Activated CD4-positive, alpha-beta T cell treated with anti-CD3 and anti-CD28 coated beads, Interleukin-10, Interleukin-2, amounts not matched to agents 100 ng/mL and 50 ng/mL, durations not matched to agents 16 hours and 8 hours (primary cell): Measurements from ENCODE around the gene ANKRD12.
"Not testable (repeated sequence)": the region's sequence is repeated elsewhere in the genome, so short reads cannot be mapped to it uniquely, and the experiment has no call there.

ENCODE experiments used
- DNase-seq: peaks from one replicate; pipeline ENCODE4 v3.0.0-alpha.2; 2020

Gene ANKRD12

DNA sequence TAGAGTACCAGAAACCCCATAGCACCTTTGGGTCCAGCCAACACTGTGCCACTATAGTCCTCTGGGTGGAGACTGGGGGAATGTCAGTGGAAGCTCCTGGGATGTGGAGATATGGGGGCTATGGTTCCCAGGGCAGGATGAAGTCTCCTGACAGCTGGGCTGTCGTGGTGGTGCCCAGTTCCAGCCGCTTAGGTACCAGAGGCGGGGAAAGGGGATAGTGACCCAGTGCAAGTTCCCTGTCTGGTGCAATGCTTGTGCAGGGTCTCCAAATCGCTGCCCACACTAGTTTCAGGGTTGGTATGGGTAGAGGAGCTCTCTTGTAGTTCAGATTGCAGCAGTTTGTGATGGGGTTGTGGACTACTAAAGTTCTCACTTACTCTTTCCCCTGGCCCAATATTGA, 97.9 kb downstream of the ANKRD12 start:
- no peak for DNase-seq

DNA sequence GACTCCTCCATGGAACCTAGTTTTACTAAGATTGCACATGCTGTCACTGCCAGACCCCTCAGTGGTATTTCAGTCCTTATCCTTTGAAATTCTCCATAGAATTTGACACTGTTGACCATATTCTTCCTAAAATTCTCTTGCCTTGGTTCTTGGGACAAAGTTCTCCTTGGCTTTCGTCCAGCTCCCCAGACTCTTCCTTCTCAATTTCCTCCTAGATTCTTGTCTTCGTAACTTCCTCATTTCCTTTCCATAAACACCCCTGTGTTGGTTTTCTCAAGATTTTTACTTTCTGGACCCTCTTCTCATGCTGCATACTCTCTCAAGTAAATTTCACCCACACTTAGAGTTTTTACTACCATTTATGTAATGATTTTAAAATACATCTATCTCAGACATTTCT, 101.4 kb downstream of the ANKRD12 start:
- DNase-seq = no peak

DNA sequence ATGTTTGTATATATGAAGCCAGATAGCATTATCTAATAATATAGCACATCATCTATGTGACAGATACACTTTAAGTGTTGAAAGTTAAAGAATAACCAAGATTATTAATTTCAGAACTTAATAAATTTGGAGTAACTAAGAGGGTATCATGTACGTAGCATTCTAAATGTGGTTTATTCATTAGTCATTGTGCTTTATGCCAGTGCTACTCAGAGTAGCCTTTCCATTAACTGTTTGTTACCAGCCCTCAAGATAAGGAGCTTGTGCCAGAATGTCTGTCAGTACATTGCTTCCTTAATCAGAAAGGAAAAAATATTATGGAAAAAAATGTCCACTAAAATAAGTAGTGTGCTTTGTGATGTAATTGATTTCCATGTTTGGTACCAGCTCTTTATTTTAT, 103.1 kb downstream of the ANKRD12 start:
- peak; percentile 22 for DNase-seq

DNA sequence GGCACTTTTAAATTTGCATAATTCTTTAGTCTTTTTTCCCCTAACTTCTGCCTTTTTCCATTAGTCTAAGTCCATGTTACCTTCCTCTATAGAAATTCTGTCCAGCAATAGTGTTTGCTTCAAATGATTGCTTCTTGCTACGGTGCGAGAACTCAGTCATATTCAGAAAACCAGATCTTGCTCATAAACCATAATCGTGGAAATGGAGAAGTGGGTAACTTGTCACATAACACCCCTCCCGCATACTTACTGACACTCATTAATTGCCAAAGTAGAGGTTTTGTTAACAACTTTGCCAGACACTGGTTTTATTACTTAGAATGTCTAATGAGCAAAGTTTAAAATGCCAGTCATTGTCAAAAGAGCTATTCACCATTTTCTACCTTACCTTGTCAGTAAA, 103.7 kb downstream of the ANKRD12 start:
- DNase-seq = peak; percentile 78

DNA sequence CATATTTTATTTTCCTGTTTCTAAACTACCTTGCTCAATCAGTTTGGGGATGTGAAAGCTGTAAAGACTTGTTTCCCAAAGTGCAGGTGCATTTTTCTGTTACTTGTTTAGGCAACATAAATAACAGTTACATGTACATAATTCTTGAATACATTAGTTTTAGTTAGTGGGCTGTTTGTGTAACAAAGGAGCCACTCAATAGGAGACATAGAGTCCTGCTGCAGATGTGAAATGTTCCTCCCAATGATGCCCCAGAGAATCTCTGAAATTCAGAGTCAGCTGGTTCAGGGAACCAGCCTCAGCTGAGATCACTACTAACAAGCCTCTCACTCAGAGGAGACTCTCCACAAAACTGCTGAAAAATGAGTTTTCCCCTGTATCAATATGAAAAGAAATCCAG, 106.4 kb downstream of the ANKRD12 start:
- no peak for DNase-seq

DNA sequence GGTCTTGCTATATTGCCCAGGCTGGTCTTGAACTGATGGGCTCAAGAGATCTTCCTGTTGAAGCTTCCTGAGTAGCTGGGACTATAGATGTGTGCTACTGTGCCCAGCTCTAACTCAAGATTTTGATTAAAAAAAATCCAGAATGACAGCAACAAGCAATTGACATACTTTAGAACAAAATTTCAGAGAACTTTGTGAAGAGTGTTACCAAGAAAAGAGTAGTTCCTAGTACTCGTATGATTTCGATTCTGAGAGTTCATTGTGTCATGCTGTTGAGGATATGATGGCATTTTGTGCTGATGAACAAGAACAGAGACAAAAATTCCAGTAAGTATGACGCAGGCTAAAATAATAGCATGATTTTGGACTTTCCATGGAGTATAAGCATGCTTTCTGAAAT, 107.8 kb downstream of the ANKRD12 start:
- DNase-seq = peak; percentile 52

DNA sequence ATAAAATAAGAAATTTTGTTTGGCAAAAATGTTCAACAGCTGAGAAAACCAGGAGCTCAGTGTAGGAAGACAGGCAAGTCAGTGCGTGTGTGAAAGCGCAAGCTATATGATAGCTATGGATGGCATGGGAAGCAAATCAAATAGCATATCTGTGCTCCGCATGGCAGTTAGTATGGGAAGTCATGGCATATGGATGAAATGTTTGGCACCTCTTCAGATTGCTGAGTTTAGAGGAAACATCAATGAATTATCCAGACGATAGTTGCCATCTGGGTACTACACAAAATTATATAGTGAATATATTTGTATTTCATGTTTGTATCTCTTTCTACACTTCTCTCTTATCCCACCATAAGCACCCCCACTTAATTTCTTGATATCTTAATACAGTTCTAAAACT, 112.1 kb downstream of the ANKRD12 start:
- DNase-seq = no peak

DNA sequence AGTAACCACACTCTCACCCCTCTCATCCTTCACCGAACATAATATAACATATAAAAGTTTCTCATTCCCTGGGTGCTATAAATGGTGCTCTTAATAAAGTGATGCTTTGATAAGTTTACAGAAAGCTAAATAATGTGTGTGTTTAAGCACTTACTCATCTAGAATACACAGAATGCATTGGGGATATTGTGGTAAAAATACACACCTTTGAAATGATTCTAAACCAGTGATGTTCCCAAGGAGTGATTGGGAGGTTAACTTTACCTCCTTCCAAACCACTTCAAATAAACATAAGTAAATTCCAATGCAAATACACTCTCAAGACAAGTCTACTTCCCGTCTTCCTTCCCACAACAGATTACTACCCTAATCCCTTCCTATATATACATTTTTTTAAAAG, 112.7 kb downstream of the ANKRD12 start:
- no peak for DNase-seq

DNA sequence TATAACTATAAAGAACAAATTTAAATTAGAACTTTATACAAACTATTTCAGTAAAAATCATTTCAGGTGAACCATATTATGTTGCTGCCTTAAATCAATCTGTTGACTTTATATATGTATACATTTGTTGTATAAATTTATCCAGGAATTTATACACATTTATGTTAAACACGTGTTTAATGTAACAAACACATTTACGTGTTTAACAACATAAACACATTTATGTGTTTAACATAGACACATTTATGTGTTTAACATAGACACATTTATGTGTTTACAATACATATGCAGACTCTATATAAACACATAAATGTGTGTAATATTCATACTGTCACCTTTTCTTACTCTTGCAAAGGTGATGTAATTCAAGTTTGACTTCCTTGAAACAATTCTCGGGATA, 122.6 kb downstream of the ANKRD12 start:
- DNase-seq = no peak

DNA sequence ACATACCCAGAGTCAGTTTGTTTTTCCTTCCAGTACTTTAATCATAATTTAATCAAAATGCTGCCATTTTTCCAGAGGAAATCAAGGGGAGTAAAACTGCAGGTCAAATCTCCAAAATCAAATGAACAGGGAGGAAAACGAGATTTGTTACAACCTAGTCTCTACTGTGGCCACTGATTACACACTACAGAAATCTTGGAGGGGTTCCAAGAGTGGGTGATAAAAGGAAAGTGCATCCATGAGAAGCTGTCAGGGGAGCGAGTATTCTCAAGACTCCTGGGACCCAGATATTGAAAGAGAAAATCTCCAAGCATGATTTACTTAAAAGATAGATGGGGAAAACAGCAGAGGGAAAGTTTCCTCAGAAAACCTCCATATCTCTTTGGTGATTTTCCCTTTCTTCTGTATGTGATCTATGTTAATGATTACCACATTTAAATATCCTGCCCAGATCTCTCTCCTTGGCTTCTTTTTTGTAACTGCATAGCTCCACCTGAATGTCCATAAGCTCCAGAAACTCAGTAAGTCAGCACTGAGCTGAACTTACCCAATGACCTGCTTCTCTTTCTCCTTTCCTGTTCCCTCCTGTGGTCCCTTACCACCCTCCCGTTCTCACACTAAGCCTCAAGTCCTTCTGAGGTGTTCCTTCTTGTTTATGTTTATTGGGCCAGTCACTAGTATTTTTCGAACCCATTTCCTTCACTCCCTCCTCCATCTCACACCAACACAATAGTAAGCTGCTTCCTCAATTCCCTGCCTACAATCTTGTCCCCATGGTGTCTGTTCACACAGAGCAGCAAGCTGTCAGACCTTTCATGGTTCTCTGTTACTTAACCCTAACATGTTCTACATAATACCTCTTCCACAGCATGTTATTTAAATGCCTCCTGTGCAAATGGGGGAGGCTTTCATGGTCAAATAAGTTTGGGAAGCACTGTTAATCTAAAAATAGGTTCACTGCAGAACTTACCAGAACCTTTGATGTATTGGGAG, 124.1 kb downstream of the ANKRD12 start:
- DNase-seq = no peak

DNA sequence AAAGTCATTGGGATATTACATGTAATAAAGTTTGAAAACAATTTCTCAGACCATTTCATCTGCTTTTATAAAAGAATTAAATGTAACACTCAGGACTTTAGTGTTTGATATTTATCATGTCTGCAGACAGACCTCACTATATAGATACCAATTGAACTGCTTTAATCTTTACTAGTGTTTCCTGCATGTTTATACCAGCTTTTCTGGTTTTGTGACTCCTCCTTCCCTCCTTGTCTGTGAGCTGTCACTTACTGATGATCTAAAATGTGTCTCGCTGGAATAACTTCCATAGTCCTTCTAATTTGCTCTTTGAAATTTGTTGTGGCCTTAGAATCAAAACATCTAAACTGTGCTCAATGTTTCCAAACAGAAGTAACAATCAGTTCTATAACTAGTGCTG, 126.7 kb downstream of the ANKRD12 start:
- no peak for DNase-seq

DNA sequence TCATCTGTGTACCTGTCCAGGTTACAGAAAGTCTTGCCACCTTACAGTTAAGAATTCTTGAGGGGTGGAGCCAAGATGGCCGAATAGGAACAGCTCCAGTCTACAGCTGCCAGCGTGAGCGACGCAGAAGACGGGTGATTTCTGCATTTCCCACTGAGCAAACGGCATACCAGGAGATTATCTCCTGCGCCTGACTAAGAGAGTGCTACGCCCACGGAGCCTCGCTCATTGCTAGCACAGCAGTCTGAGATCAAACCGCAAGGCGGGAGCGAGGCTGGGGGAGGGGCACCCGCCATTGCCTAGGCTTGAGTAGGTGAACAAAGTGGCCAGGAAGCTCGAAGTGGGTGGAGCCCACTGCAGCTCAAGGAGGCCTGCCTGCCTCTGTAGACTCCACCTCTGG, 128.2 kb downstream of the ANKRD12 start:
- DNase-seq = not testable (repeated sequence)

DNA sequence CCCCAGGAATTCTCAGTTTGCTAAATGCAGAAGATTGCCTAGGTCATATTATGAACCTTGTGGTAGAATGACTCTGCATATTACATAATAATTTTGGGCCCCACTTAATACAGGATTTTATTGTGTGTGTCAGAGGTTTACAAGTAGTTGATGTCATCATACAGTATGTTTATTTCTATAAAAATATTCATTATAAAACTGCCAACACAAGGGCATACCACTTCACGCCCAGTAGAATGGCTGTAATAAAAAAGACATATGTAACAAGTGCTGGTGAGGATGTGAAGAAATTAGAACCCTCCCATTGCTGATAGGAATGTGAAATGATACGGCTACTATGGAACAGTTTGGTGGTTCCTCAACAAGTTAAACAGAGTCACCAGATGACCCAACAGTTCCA, 136.6 kb downstream of the ANKRD12 start:
- no peak for DNase-seq

DNA sequence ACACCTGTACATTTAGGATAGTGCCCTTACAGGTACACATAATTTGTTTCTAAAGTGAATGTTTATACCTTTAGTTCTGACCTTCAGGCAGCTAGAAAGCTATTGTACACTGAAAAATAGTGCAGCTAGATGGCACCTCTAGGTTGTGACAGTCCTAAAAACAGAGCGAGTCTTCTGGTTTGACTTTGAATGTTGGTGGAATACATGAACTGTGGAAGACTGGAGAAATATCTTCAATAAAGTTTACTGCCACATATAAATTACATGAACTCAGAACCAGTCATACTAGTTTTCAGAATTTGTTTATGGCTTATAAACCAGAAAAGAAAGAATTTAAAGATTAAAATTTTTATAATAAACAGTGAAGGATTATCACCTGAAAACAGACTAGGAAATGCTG, 139.3 kb downstream of the ANKRD12 start:
- no peak for DNase-seq

DNA sequence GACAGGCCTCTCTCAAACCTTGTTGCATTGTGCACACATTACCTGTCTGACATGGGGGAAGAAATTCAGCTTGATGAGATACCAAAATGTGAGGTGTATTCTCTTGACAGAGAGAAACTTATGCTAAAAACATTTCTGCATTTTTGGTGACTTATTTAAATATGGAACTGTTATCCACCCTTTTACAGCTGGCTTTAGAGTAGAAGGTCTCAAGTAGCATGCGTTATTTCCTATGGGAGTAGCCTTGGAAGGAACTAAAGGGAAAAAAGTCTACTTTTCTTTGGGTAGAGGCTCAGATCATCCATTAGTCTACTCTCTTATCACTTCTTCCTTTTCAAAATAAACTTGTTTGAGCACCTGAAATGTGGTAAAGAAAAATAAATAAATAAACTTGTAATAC, 141.4 kb downstream of the ANKRD12 start:
- no peak for DNase-seq

DNA sequence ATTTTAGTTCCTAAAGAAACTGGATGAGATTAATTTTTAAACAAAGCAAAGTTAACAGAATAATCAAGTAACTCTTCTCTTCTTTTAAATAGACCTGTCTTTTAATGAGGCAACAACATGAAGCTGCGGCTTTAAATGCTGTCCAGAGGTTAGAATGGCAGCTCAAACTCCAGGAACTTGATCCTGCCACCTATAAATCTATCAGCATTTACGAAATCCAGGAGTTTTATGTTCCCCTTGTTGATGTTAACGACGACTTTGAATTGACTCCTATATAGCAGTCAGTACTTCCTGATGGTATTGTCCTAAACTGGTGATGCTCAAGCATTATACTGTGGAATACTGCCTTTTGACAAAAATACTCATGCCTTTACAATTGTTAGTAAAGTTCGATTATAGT, 144.3 kb downstream of the ANKRD12 start:
- no peak for DNase-seq

DNA sequence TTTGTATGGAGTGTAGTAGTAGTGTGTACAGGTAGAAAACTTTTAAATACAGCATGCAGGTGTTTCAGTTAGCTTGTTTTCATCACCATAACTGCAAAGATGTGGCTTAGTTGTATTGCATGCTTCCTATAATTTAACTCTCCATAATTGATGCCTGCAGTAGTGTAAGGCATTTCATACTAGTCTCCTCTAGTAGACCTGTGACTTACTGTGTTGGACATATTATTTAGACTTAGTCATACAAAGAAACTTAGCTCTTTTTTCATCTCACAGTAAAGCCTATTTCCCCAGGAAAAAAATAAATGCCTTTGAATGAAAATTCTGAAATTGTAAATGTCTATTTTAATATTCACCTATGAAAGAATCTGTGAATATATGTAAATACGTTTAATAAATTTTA, 145.2 kb downstream of the ANKRD12 start:
- no peak for DNase-seq

DNA sequence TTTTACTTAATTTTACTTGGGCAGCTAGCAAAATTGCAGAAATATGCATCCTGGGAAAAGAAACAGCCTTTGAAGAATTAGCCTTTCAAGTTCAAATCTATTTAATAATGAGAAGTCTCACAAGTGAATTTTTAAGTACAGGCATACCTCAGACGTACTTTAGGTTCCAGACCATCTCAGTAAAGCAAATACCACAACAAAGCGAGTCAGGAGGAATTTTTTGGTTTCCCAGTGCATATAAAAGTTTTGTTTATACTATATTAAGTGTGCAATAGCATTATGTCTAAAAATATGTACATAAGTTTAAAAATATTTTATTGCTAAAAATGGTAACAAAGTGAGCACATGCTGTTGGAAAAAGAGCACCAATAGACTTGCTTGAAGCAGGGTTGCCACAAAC, 147.2 kb downstream of the ANKRD12 start:
- no peak for DNase-seq

DNA sequence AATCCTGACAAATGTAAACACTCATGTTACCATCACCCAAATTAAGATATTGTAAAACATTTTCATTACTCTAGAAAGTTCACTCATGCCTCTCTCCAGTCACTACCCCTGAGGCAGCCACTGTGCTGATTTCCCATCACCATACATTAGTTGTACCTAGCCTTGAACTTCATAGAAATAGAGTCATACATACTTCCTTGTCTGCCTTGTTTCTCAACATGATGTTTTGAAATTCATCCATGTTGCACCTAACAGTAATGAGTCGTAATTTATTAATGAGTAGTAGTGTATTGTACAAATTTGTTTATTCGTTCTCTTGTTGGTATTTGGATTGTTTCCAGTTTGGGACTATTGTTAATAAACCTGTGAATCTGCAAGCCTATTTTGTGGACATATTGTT, 149.0 kb downstream of the ANKRD12 start:
- no peak for DNase-seq

DNA sequence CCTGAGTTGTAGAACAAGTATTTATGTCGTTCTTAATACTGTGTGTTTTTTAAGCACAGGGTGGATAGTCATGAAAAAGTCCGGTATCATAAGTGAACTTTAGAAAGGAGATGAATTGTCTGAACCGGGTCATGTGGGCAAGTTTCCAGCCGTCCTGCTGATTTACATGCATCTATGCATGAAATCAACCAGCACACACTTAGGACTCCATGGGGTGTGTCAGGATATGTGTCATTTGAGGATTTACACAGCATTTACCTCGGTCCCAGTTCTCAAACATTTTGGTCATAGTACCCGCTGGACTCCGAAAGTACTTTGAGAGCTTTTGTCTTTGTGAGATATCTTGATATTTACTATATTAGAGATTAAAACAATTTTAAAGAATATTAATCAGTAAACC, 150.5 kb downstream of the ANKRD12 start:
- no peak for DNase-seq

DNA sequence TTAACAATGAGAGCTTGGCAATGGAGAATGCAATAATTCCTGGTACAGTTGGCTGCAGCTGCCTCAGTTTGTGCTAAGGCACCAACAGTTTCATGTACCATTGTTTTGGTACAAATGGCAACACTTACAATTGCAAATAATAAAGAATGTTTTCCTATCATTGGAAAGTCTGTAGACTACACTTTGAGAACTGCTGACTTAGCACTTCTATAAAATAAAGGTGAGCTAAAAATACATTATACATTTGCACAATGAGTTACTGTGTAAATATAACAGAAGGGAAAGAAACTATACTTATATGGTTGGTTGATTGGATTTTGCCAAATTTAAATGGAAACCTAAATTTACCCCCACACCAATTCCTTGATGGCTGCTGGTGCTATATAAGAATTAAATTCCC, 153.1 kb downstream of the ANKRD12 start:
- no peak for DNase-seq

DNA sequence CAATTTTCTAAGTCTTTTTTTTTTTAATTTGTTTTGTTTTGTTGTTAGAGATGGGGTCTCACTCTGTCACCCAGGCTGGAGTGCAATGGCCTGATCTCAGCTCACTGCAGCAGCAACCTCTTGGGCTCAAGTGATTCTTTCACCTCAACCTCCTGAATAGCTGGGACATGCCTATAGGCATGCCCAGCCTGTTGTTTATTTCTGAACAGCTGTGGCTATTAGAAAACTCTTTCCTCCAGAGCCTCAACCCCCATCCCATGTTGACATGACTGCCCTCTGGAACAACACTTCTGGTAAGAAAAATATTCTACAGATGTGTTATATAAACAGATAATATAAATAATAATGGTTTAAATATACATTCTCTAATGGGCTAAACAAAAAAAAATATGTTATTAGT, 153.6 kb downstream of the ANKRD12 start:
- no peak for DNase-seq

DNA sequence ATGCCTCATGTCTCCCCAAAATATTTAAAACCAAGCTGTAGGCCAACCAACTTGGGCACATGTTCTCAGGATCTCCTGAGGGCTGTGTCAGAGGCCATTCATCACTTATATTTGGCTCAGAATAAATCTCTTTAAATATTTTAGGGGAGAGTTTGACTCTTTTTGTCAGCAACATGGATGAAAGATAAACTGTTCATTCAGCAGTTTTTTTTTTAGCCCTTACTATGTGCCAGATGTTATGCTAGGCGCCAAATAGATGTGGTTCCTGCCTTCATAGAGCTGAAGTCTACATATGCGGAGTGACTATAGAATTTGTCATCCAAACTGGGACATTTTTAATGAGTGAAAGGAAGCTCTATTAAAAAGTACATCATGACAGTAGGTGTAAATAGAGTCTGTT, 155.5 kb downstream of the ANKRD12 start:
- no peak for DNase-seq

DNA sequence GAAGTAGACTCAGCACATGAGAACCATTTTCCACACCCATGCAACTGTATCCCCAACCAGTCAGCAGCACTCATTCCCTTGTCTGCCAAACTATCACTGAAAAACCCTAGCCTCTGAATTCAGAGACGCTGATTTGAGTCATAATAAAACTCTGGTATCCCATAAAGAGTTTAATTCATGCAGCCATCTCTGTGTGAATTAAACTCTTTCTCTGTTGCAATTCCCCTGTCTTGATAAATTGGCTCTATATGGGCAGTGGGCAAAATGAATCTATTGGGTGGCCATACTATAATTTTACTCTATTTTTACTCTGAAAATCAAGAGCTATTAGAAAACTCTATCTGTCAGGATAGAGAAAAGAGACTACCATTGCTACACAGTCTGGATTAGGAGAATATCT, 157.4 kb downstream of the ANKRD12 start:
- DNase-seq = no peak
